IPS-18a (cell line): ENCODE results near the gene IL16.

Experiments
- H3K27ac ChIP-seq: one replicate; pipeline ENCODE4 v1.5.1; 2013; ENCODE audit warnings: low read length
- H3K27me3 ChIP-seq: one replicate; pipeline ENCODE4 v1.6.1; 2013; ENCODE audit warnings: mild to moderate bottlenecking, low read length; ENCODE audit not compliant: control insufficient read depth, insufficient read depth
- H3K36me3 ChIP-seq: one replicate; pipeline ENCODE4 v1.6.1; 2013; ENCODE audit warnings: low read depth, low read length; ENCODE audit not compliant: control insufficient read depth
- H3K4me1 ChIP-seq: one replicate; pipeline ENCODE4 v1.6.1; 2013; ENCODE audit warnings: low read depth, low read length; ENCODE audit not compliant: control insufficient read depth
- H3K4me3 ChIP-seq: one replicate; pipeline ENCODE4 v1.5.1; 2013; ENCODE audit warnings: low read length
- H3K9ac ChIP-seq: one replicate; pipeline ENCODE4 v1.6.1; 2013; ENCODE audit warnings: mild to moderate bottlenecking, low read length, moderate library complexity
- H3K9me3 ChIP-seq: one replicate; pipeline ENCODE4 v1.6.1; 2013; ENCODE audit warnings: low read depth, low read length; ENCODE audit not compliant: control insufficient read depth

IL16 gene

GRCh38 chr15:81161851-81162250 lies 34.8 kb upstream of the IL16 start:
- H3K36me3 ChIP-seq: no peaks in the 10 kb centered on the region
- no peaks in the 10 kb centered on the region for H3K4me1 ChIP-seq
- H3K27ac ChIP-seq: no peak overlapping the region
- H3K9me3 ChIP-seq: no peaks in the 10 kb centered on the region
- no peaks in the 10 kb centered on the region for H3K27me3 ChIP-seq
- H3K9ac ChIP-seq: no peak overlapping the region
- H3K4me3 ChIP-seq: no peak overlapping the region

GRCh38 chr15:81163961-81164800 lies 32.5 kb upstream of the IL16 start:
- H3K27me3 ChIP-seq: no peaks in the 10 kb centered on the region

GRCh38 chr15:81165535-81165934 lies 31.1 kb upstream of the IL16 start:
- Histone ChIP-seq H3K9ac (no peak overlapping the region), H3K9me3 (no peaks in the 10 kb centered on the region), H3K27ac (no peak overlapping the region), H3K4me1 (no peaks in the 10 kb centered on the region), H3K36me3 (no peaks in the 10 kb centered on the region), H3K27me3 (no peaks in the 10 kb centered on the region), H3K4me3 (no peak overlapping the region)

More at GRCh38 chr15:81163961-81164800, 32.5 kb upstream of the IL16 start:
- Histone ChIP-seq H3K9ac (no peak overlapping the region), H3K36me3 (no peaks in the 10 kb centered on the region), H3K4me3 (no peak overlapping the region), H3K9me3 (no peaks in the 10 kb centered on the region), H3K27ac (no peak overlapping the region), H3K4me1 (no peaks in the 10 kb centered on the region)

- H3K27me3 ChIP-seq: no peaks in the 10 kb centered on the region
- H3K36me3 ChIP-seq: no peaks in the 10 kb centered on the region
- no peaks in the 10 kb centered on the region for H3K9me3 ChIP-seq
- no peak overlapping the region for H3K9ac ChIP-seq
- no peaks in the 10 kb centered on the region for H3K4me1 ChIP-seq
- H3K4me3 ChIP-seq: no peak overlapping the region
- H3K27ac ChIP-seq: no peak overlapping the region
Observed at GRCh38 chr15:81166636-81167305, 29.9 kb upstream of the IL16 start.

- Histone ChIP-seq H3K4me1 (no peaks in the 10 kb centered on the region), H3K27me3 (no peaks in the 10 kb centered on the region), H3K27ac (no peak overlapping the region)
Observed at GRCh38 chr15:81168131-81168526, 28.6 kb upstream of the IL16 start.

GRCh38 chr15:81168644-81169043 lies 28.0 kb upstream of the IL16 start:
- no peaks in the 10 kb centered on the region for H3K36me3 ChIP-seq
- no peak overlapping the region for H3K27ac ChIP-seq
- H3K27me3 ChIP-seq: no peaks in the 10 kb centered on the region
- H3K9me3 ChIP-seq: no peaks in the 10 kb centered on the region
- no peaks in the 10 kb centered on the region for H3K4me1 ChIP-seq
- H3K4me3 ChIP-seq: no peak overlapping the region
- no peak overlapping the region for H3K9ac ChIP-seq

More at GRCh38 chr15:81168131-81168526, 28.6 kb upstream of the IL16 start:
- Histone ChIP-seq H3K36me3 (no peaks in the 10 kb centered on the region), H3K9me3 (no peaks in the 10 kb centered on the region), H3K4me3 (no peak overlapping the region), H3K9ac (no peak overlapping the region)

GRCh38 chr15:81170511-81170910 lies 26.2 kb upstream of the IL16 start:
- Histone ChIP-seq H3K4me3 (no peak overlapping the region), H3K36me3 (no peaks in the 10 kb centered on the region), H3K4me1 (no peaks in the 10 kb centered on the region), H3K9me3 (no peaks in the 10 kb centered on the region), H3K27me3 (no peaks in the 10 kb centered on the region), H3K9ac (no peak overlapping the region), H3K27ac (no peak overlapping the region)

- Histone ChIP-seq H3K9me3 (no peaks in the 10 kb centered on the region), H3K4me1 (no peaks in the 10 kb centered on the region), H3K27me3 (no peaks in the 10 kb centered on the region), H3K27ac (no peak overlapping the region), H3K9ac (no peak overlapping the region), H3K36me3 (no peaks in the 10 kb centered on the region), H3K4me3 (no peak overlapping the region)
Observed at GRCh38 chr15:81171286-81171685, 25.4 kb upstream of the IL16 start.

- Histone ChIP-seq H3K4me3 (no peak overlapping the region), H3K27me3 (no peaks in the 10 kb centered on the region), H3K4me1 (no peaks in the 10 kb centered on the region), H3K36me3 (no peaks in the 10 kb centered on the region), H3K27ac (no peak overlapping the region), H3K9ac (no peak overlapping the region), H3K9me3 (no peaks in the 10 kb centered on the region)
Observed at GRCh38 chr15:81174125-81174791, 22.4 kb upstream of the IL16 start.

GRCh38 chr15:81174792-81175327 lies 21.8 kb upstream of the IL16 start:
- H3K4me3 ChIP-seq: no peak overlapping the region
- H3K27ac ChIP-seq: no peak overlapping the region

GRCh38 chr15:81175496-81175895 lies 21.2 kb upstream of the IL16 start:
- H3K4me3 ChIP-seq: no peak overlapping the region
- H3K4me1 ChIP-seq: no peaks in the 10 kb centered on the region
- no peaks in the 10 kb centered on the region for H3K27me3 ChIP-seq
- no peaks in the 10 kb centered on the region for H3K9me3 ChIP-seq
- H3K36me3 ChIP-seq: no peaks in the 10 kb centered on the region
- H3K9ac ChIP-seq: no peak overlapping the region
- H3K27ac ChIP-seq: no peak overlapping the region

More at GRCh38 chr15:81174792-81175327, 21.8 kb upstream of the IL16 start:
- no peaks in the 10 kb centered on the region for H3K36me3 ChIP-seq
- no peaks in the 10 kb centered on the region for H3K27me3 ChIP-seq
- H3K4me1 ChIP-seq: no peaks in the 10 kb centered on the region
- no peaks in the 10 kb centered on the region for H3K9me3 ChIP-seq
- H3K9ac ChIP-seq: no peak overlapping the region
